HCT116 (cell line): ENCODE results near the gene SLC12A5. TPM values are rescaled to one million over a fixed set of nuclear protein-coding genes. Genes with fewer than 3 reads are reported as not detected.

Experiments
- ATAC-seq: fragments of 200-7000 bp; cut with Tn5 transposase; 2 replicates; pipeline ENCODE4 v1.9.1; 2020; ENCODE audit warnings: mild to moderate bottlenecking, moderate library complexity
- BruUV-seq: library from RNA; stranded (reverse); fragments of 400-500 nt; replicated peaks from 2 replicates; lab custom pipeline; 2021; lab: Mats Ljungman, UMichigan
- CTCF ChIA-PET: fragments of 300-600 bp; sonication (Branson Sonifier 250); formaldehyde crosslinking; loops from one replicate; lab custom pipeline; 2021; ENCODE audit warnings: antibody characterized with exemption; lab: Charles Lee
- POLR2A ChIA-PET: fragments of 300-600, 350-600 bp; sonication (Branson Sonifier 250); formaldehyde crosslinking; loops from one replicate; lab custom pipeline; 2021; ENCODE audit warnings: antibody characterized with exemption; lab: Charles Lee
- RAD21 ChIA-PET, 2 experiments: fragments of 300-600 bp; sonication (Branson Sonifier 250); formaldehyde crosslinking; loops; one replicate each; lab custom pipeline; 2023; ENCODE audit warnings: low total read pairs in 2 of 2; ENCODE audit not compliant: uncharacterized antibody in 2 of 2, unreplicated experiment in 2 of 2, low non-redundant PET in 1 of 2; lab: Charles Lee
- DNase-seq: peaks from one replicate; pipeline ENCODE4 v3.0.0-alpha.2; 2010; ENCODE audit warnings: low read depth, low spot score
- H2AFZ ChIP-seq: fragments of 200-600 bp; shearing (Covaris generic), sonication (generic); 2 replicates; pipeline ENCODE4 v1.6.1; 2017; ENCODE audit warnings: low read depth, mixed run types, mixed read lengths, antibody characterized with exemption, low read length; ENCODE audit not compliant: poor library complexity, severe bottlenecking
- H3K27ac ChIP-seq: 2 replicates; pipeline ENCODE4 v1.5.1; 2012; ENCODE audit warnings: low read depth, low read length
- H3K27me3 ChIP-seq: fragments of 200-600 bp; sonication (generic); 2 replicates; pipeline ENCODE4 v1.6.1; 2016; ENCODE audit warnings: mixed run types, low read length, mixed read lengths; ENCODE audit not compliant: insufficient read depth
- H3K36me3 ChIP-seq, 2 experiments: fragments of 200-500 bp in 1 of 2; fragments of 200-600 bp in 1 of 2; sonication (Bioruptor generic) in 1 of 2; sonication (generic) in 1 of 2; 2 replicates each; pipeline versions ENCODE4 v1.5.1 to v1.6.1; 2014 to 2016; ENCODE audit warnings: low read length in 2 of 2, inconsistent platforms in 1 of 2, mixed read lengths in 1 of 2, mixed run types in 1 of 2; ENCODE audit not compliant: insufficient read depth in 2 of 2, control insufficient read depth in 1 of 2
- H3K4me1 ChIP-seq, 2 experiments: fragments of 200-600 bp in 1 of 2; sonication (generic) in 1 of 2; 2 replicates each; pipeline versions ENCODE4 v1.5.1 to v1.6.1; 2012 to 2017; ENCODE audit warnings: low read length in 2 of 2, inconsistent platforms in 1 of 2, mild to moderate bottlenecking in 1 of 2, mixed read lengths in 1 of 2, mixed run types in 1 of 2, moderate library complexity in 1 of 2; ENCODE audit not compliant: insufficient read depth in 2 of 2, control insufficient read depth in 1 of 2
- H3K4me2 ChIP-seq: fragments of 200-600 bp; sonication (generic); 2 replicates; pipeline ENCODE4 v1.6.1; 2017; ENCODE audit warnings: mixed run types, low read length, mixed read lengths
- H3K4me3 ChIP-seq, 2 experiments: fragments of 200-600 bp in 1 of 2; sonication (generic) in 1 of 2; replicated peaks in 1 of 2; 2 replicates each; pipeline ENCODE4 v1.5.1; 2011 to 2016; ENCODE audit warnings: low read length in 2 of 2, control low read depth in 1 of 2, low read depth in 1 of 2, mild to moderate bottlenecking in 1 of 2, mixed read lengths in 1 of 2, mixed run types in 1 of 2
- H3K79me2 ChIP-seq: fragments of 200-600 bp; sonication (generic); 2 replicates; pipeline ENCODE4 v1.6.1; 2017; ENCODE audit warnings: mild to moderate bottlenecking, mixed run types, low read length, moderate library complexity, mixed read lengths; ENCODE audit not compliant: insufficient read depth
- H3K9ac ChIP-seq: fragments of 200-600 bp; sonication (generic); 2 replicates; pipeline ENCODE4 v1.6.1; 2016; ENCODE audit warnings: low read length, mixed read lengths
- H3K9me2 ChIP-seq: fragments of 200-600 bp; sonication (generic), shearing (Covaris generic); 2 replicates; pipeline ENCODE4 v1.6.1; 2017; ENCODE audit warnings: mixed run types, mild to moderate bottlenecking, moderate library complexity; ENCODE audit not compliant: insufficient read depth
- H3K9me3 ChIP-seq, 2 experiments: fragments of 200-500 bp in 1 of 2; fragments of 200-600 bp in 1 of 2; sonication (Bioruptor generic) in 1 of 2; sonication (generic) in 1 of 2; 2 replicates each; pipeline ENCODE4 v1.6.1; 2014 to 2017; ENCODE audit warnings: low read length in 2 of 2, mixed read lengths in 2 of 2, inconsistent platforms in 1 of 2, low read depth in 1 of 2, mild to moderate bottlenecking in 1 of 2, mixed run types in 1 of 2, moderate library complexity in 1 of 2; ENCODE audit not compliant: control insufficient read depth in 1 of 2, insufficient read depth in 1 of 2
- H4K20me1 ChIP-seq: fragments of 200-600 bp; sonication (generic), shearing (Covaris generic); 2 replicates; pipeline ENCODE4 v1.6.1; 2017; ENCODE audit warnings: mixed run types, mild to moderate bottlenecking, moderate library complexity; ENCODE audit not compliant: insufficient read depth
- ATF3 ChIP-seq: IDR thresholded peaks from 2 replicates; pipeline ENCODE4 v1.6.1; 2012
- CBX3 ChIP-seq: IDR thresholded peaks from 2 replicates; pipeline ENCODE4 v1.6.1; 2012; ENCODE audit warnings: low read depth
- SP1 ChIP-seq: IDR thresholded peaks from 2 replicates; pipeline ENCODE4 v1.6.1; 2012; ENCODE audit warnings: low read depth
- TCF7L2 ChIP-seq: IDR thresholded peaks from 2 replicates; pipeline ENCODE4 v1.7.0; 2011; ENCODE audit warnings: borderline replicate concordance, inconsistent platforms; ENCODE audit not compliant: insufficient read depth, insufficient read length; ENCODE audit errors: extremely low read depth
- ZBTB33 ChIP-seq: IDR thresholded peaks from 2 replicates; pipeline ENCODE4 v1.6.1; 2011; ENCODE audit warnings: mild to moderate bottlenecking, low read length, moderate library complexity; ENCODE audit not compliant: insufficient replicate concordance; ENCODE audit errors: extremely low read depth
- ZNF274 ChIP-seq: fragments of 200-500 bp; sonication (Bioruptor generic); IDR thresholded peaks from 2 replicates; pipeline ENCODE4 v1.6.1; 2014; ENCODE audit warnings: mild to moderate bottlenecking, low read depth, low read length, inconsistent platforms
- intact Hi-C: fragments of 100-400 bp; cut with micrococcal nuclease; formaldehyde crosslinking; loops from 2 replicates; pipeline ENCODE4 v1.10.0; 2022
- total RNA-seq: library from RNA; stranded (reverse); gene quantifications from one replicate; pipeline ENCODE4 v1.2.1, GENCODE V29; 2021; ENCODE audit not compliant: unreplicated experiment

The SLC12A5 gene
- total RNA-seq, 1 experiment from 2014 or later = 1.9 TPM

GRCh38 chr20:46074006-46074405, 45.0 kb downstream of the SLC12A5 start:
- Histone ChIP-seq H3K27me3 (no peaks in the 10 kb centered on the region), H3K79me2 (peaks cover 25% of the 10 kb centered on the region; the same call in 1 of the 2 replicates), H3K4me2 (no peak overlapping the region), H4K20me1 (no peaks in the 10 kb centered on the region), H3K9me2 (no peaks in the 10 kb centered on the region), H3K9ac (no peak overlapping the region), H3K36me3 (peaks cover 26 to 44% of the 10 kb centered on the region in 2 experiments; a peak in 3 of 4 replicates), H3K4me3 (no peak overlapping the region), H2AFZ (no peak overlapping the region), H3K9me3 (no peaks in the 10 kb centered on the region), H3K4me1 (no peaks in the 10 kb centered on the region), H3K27ac (no peak overlapping the region)
- intact Hi-C loops = no loop called here
- TF ChIP-seq CBX3 = no peak
- TF ChIP-seq ZNF274 = no peak
- TF ChIP-seq ATF3 = no peak
- no peak for TF ChIP-seq TCF7L2
- TF ChIP-seq ZBTB33 = no peak
- TF ChIP-seq SP1 = no peak
- RAD21 ChIA-PET = no interaction called here
- POLR2A ChIA-PET = no interaction called here
- no TSS peak for BruUV-seq
- CTCF ChIA-PET = no interaction called here
- ATAC-seq = no peak
- no peak for DNase-seq

- H3K9me2 ChIP-seq = no peaks in the 10 kb centered on the region
- peaks cover 48% of the 10 kb centered on the region for H3K79me2 ChIP-seq
- intact Hi-C loops = no loop called here
- H3K9ac ChIP-seq = no peak overlapping the region
- peaks cover 15 to 36% of the 10 kb centered on the region in 2 experiments; a peak in 3 of 4 replicates for H3K36me3 ChIP-seq
- H3K27ac ChIP-seq = no peak overlapping the region
- no peaks in the 10 kb centered on the region for H3K4me1 ChIP-seq
- CTCF ChIA-PET = no interaction called here
- TF ChIP-seq ZBTB33 = no peak
- POLR2A ChIA-PET = no interaction called here
- RAD21 ChIA-PET = no interaction called here
- H3K27me3 ChIP-seq = no peaks in the 10 kb centered on the region
- no TSS peak for BruUV-seq
- no peak overlapping the region for H3K4me2 ChIP-seq
- peaks cover 11% of the 10 kb centered on the region; the same call in 1 of the 2 replicates for H4K20me1 ChIP-seq
- H2AFZ ChIP-seq = no peak overlapping the region
- DNase-seq (no peak), ATAC-seq (no peak)
- no peak overlapping the region for H3K4me3 ChIP-seq
- H3K9me3 ChIP-seq = no peaks in the 10 kb centered on the region
These were observed 47.8 kb downstream of the SLC12A5 start for GRCh38 chr20:46076806-46077205.
